Astrocyte (in vitro differentiated cells and primary cell): Measurements from ENCODE around the gene VIM.

Source experiments
- CTCF ChIP-seq: IDR thresholded peaks from 2 replicates; pipeline ENCODE4 v1.5.1; 2011; ENCODE audit warnings: low read depth, mild to moderate bottlenecking, inconsistent platforms, low read length, moderate library complexity; ENCODE audit not compliant: insufficient read depth
- EZH2 ChIP-seq: IDR thresholded peaks from 2 replicates; pipeline ENCODE4 v1.6.1; 2012; ENCODE audit warnings: mild to moderate bottlenecking, low read length, inconsistent platforms; ENCODE audit not compliant: insufficient read depth

DNA sequence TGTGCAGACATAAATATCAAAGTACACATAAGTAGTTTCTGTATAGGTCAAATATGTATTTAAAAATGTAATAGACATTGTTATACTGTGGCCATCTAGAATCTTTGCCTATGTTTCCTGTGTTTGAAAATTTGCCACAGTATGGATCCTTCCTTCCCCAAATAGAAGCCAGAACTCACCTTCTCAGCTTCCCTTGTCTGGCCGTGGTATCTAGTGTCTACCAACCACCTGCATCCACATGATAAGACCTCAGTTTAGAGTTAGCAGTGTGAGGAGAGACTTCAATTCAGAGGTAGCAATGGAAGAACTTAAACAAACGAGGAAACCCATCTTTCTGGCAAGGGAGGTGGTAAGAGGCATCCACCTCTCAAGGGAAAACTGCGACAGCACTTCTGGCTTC lies 31.5 kb upstream of the VIM start:
- TF ChIP-seq CTCF (no peak), EZH2 (no peak)
